ENCODE data around the gene GIT1.
A peak's percentile ranks its signal among the peaks of the same experiment; 100 is the strongest.

The GIT1 gene

DNA sequence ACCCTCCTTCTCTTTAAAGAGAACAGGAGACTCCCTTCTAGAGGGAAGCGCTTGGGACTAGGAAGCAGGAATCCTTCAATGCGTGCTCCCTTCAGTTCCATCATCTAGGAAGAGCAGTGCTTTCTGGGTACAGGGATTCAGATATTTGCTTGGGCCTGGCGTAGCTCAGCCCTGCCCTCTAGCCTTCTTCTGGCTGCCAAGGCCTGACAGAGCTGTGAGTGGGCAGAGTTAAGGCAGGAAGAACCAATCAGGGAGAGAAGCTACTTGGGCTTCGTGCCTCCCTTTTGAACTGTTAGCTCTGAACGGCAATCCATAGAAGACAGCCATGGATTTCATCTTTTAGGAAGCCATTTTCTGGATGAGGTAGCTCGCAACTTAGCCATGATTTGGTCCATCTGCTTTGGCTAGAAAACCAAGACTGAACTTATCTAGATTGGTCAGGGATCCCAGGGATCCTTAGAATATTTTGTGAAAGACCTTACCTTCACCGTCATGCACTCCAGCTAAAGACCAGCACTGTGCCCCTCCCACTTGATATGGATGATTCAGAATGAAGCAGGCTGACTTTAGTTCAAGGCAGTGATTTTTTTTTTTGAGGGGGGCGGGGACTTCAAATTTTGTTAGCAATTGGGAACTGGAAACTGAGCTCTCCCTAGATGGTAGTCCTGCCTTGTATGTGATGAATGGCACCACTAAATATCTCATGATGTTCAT lies 35.7 kb upstream of the GIT1 start:
- H3K4me3 ChIP-seq (replicated peaks in 1 of 2; ENCODE audit: low read depth in 2 of 2, low read length in 2 of 2) = no peak overlapping the region
- peak; percentile 54 to 58 for DNase-seq (ENCODE audit: low read depth in 2 of 2)
- TF ChIP-seq, protein P1, sequence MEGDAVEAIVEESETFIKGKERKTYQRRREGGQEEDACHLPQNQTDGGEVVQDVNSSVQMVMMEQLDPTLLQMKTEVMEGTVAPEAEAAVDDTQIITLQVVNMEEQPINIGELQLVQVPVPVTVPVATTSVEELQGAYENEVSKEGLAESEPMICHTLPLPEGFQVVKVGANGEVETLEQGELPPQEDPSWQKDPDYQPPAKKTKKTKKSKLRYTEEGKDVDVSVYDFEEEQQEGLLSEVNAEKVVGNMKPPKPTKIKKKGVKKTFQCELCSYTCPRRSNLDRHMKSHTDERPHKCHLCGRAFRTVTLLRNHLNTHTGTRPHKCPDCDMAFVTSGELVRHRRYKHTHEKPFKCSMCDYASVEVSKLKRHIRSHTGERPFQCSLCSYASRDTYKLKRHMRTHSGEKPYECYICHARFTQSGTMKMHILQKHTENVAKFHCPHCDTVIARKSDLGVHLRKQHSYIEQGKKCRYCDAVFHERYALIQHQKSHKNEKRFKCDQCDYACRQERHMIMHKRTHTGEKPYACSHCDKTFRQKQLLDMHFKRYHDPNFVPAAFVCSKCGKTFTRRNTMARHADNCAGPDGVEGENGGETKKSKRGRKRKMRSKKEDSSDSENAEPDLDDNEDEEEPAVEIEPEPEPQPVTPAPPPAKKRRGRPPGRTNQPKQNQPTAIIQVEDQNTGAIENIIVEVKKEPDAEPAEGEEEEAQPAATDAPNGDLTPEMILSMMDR (IDR thresholded peaks at IDR 0.05; ENCODE audit: low read depth, low read length) = no peak

DNA sequence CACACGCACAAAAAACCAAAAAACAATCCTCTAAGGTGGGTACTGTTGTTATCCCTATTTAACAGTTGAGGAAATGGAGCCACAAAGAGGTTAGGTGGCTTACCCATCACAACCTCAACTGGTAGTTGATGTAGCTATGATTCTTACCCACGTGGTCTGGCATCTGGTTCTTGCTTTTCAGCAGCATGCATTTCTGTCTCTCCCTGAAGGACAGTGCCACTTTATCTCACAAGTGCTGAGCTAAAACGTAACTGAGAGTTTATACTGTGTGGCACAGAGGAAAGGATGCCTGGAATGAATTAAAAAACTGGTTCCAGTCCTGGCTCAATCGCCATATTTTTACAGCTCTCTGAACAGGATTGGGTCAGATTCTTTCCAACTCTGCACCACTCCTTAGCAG lies 35.1 kb upstream of the GIT1 start:
- no peak for DNase-seq (ENCODE audit: low read depth in 2 of 2)
- H3K4me3 ChIP-seq (replicated peaks in 1 of 2; ENCODE audit: low read depth in 2 of 2, low read length in 2 of 2) = no peak overlapping the region
- TF ChIP-seq, protein P1 (IDR thresholded peaks at IDR 0.05; ENCODE audit: low read depth, low read length) = no peak

DNA sequence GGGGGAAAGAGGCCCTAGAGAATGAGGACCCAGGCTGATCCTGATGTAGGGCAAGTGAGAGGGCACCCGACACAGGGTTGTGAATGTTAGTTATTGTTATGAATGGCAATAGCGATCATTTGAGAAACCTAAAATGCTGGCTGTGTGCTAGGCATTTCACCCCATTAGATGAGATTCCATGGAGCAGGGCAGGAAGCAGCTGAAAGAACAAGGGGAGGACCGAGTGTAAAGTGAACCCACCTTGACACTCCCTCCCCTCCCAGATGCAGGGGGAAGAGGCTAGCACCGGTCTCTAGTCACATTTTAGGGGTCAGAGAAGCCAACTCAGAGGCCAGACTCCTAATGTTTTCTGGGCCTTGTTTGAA lies 33.8 kb upstream of the GIT1 start:
- peak overlapping the region in 1 of 2 donors; percentile 72 for H3K4me3 ChIP-seq (replicated peaks in 1 of 2; ENCODE audit: low read depth in 2 of 2, low read length in 2 of 2)
- TF ChIP-seq, protein P1 (IDR thresholded peaks at IDR 0.05; ENCODE audit: low read depth, low read length) = no peak
- DNase-seq (ENCODE audit: low read depth in 2 of 2) = no peak

DNA sequence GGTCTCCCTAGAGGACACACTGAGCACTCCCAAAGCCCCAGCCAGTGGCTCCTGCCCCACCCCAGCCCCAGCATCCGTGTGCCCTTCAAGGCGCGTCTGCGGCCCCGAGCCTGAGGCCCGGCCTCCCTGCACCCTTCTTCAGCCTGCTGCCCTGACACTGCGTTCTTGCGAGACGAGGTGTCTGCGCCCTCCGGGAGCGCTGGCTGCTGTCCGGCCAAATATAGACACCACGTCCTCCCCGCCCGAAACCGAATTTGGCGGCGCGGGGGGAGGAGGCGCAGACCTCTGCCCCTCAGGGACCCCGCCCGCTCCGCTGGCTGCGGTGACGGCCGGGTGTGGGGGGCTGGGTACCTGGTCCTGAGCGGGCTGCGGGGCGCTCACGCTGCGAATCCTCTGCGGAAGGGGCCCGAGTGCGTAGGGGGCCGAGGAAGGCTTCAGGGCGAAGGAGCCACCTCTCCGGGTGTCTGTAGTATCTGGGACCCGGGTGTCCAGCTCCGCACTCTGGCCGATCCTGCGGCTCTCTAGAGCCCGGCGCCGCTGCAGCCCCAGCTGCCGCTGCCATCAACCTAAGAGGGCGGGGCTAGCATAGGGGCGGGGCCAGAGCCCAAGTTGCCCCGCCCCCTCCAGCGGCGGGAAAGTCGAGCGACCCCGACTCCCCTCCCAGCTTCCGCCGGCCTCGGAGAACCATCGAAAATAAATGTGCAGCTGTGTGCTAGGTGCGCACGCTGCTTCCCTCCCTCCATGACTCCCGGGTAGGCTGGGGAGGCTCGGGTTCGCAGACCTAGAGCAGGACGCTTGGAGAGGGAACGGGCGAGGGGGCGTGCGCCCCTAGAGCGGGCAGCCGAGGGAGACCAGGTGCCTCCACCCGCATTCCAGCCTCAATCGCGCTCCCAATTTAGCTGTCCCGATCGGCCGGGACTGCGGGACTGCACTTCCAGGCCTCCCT lies 33.2 kb upstream of the GIT1 start, which contains the start of gene CORO6:
Gene CORO6 (minus strand): TSS at position 576 of the 946 bp plus-strand sequence. CDS start 1,491 bp downstream, outside the sequence.
- DNase-seq (ENCODE audit: low read depth in 2 of 2) = peak; percentile 47 to 49
- peak within 1 kb of the TSS; percentile 72 to 76 for H3K4me3 ChIP-seq (replicated peaks in 1 of 2; ENCODE audit: low read depth in 2 of 2, low read length in 2 of 2)
- TF ChIP-seq, protein P1 (IDR thresholded peaks at IDR 0.05; ENCODE audit: low read depth, low read length) = no peak

DNA sequence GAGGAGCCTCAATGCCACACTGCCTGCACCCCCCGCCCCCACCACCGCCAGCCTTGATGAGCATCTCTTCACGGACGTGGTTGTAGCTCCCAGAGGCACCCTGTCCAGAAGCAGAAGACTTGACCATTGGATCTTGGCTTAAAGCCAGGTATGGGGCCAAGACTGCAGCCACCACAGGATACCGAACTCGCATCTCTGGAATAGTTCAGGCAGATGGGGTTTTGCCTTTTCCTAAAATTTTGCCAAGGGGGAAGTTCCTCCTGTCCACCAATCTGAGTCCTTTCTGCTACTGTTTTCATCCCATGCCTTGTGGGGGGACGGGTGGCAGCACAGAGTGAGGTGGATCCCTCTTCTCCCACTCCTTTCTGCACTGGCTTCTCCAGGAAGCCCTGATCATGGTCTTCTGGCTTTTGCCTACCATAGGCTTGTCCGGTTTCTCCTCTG lies 32.3 kb upstream of the GIT1 start:
- peak overlapping the region; percentile 72 to 76 for H3K4me3 ChIP-seq (replicated peaks in 1 of 2; ENCODE audit: low read depth in 2 of 2, low read length in 2 of 2)
- DNase-seq (ENCODE audit: low read depth in 2 of 2) = peak; percentile 22 to 42
- TF ChIP-seq, protein P1 (IDR thresholded peaks at IDR 0.05; ENCODE audit: low read depth, low read length) = no peak

DNA sequence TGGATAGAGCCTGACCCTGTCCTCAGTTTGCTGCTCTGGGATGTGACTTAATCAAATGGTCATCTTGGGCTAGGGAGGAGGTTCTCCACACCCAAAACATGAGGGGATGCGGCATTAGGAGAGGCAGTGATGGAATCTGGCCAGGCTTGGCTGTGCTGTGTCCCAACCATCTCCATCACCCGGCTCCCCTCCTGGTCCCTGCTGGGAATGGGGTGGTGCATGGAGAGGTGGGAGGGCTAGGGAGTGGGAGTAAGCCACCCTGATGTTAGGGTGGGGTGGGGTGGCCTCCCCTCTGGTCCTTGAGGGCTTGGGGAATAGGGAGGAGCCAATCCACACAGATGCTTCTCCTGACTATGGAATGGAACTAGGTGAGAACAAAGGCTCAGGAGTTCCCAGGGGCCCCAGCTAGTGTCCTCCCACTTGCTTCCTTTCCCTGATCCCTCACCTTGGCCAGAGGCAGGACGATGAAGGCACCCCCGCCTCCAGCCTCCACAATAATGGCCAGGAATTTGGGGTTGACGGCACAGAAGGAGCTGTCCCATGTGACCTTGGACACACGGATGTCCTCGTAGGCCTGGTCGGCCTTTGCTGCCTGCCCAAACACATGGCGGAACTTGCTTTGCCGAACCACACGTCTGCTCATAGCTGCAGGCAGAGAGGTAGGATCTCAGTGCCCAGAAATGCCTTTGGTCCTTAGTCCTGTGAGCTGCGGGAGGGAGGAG lies 31.5 kb upstream of the GIT1 start:
- H3K4me3 ChIP-seq (replicated peaks in 1 of 2; ENCODE audit: low read depth in 2 of 2, low read length in 2 of 2) = no peak overlapping the region
- TF ChIP-seq, protein P1 (IDR thresholded peaks at IDR 0.05; ENCODE audit: low read depth, low read length) = no peak
- no peak for DNase-seq (ENCODE audit: low read depth in 2 of 2)

All from cardiac fibroblast (primary cell).